ENCODE results near the gene WASHC2A. TPM values are rescaled to one million over a fixed set of nuclear protein-coding genes. Genes with fewer than 3 reads are reported as not detected.
"Not testable (repeated sequence)": the region's sequence is repeated elsewhere in the genome, so short reads cannot be mapped to it uniquely, and the experiment has no call there.

Gene WASHC2A
- polyA plus RNA-seq, 3 donors = 71.6 to 82.7 (median 78.4) TPM

DNA sequence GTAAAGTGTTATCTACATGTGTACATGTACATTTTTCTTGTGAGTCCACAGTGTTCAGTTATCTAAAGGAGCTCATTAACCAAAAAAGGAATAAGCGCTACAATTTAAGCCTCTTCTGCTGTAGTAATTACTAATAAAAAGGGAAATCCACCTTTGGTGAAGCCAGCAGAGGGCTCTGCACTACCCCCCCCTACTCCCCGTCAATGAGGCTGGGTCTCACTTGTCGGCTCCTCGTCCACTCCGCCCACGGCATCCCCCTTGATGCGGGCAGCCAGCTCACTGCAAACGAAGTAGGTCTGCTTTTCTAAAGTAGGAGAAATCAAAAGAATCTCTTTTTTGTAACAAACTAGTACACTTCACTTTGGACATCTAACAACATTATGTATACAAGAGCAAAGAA, 4.7 kb upstream of the WASHC2A start:
- no peak for DNase-seq (ENCODE audit: low read depth in 3 of 3, low spot score in 2 of 3)

DNA sequence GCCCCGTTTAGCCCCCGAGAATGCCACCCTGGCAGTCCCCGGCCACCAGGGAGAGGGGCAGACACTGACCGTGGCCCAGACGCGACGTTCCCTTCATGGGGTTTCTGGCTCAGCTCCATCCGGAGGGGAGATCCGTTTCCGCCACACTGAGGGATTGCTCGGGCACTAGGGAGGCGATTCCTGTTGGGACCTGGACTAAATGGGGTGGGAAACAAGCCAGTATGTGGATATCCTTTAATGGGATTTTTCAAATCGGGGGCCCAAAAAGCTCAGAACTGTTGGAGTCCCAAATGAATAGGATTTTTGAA, 552 bp downstream of the WASHC2A start:
- DNase-seq (ENCODE audit: low read depth in 3 of 3, low spot score in 2 of 3) = not testable (repeated sequence)

DNA sequence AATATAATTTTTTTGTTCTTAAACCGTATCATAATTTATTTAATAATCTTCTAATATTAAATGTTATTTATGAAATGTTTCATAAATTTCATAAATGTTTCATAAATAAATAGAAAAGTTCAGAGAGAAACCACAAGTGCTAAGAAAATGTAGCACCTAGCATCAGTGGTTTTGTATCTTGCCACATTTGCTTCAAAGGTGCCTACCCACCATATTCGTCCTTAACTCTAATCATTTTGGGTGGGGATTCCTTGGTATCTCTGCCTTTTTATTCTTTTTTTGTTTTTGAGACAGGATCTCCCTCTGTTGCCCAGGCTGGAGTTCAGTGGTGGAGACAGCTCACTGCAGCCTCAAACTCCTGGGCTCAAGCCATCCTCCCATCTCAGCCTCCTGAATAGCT, 7.4 kb downstream of the WASHC2A start:
- not testable (repeated sequence) for DNase-seq (ENCODE audit: low read depth in 3 of 3, low spot score in 2 of 3)

DNA sequence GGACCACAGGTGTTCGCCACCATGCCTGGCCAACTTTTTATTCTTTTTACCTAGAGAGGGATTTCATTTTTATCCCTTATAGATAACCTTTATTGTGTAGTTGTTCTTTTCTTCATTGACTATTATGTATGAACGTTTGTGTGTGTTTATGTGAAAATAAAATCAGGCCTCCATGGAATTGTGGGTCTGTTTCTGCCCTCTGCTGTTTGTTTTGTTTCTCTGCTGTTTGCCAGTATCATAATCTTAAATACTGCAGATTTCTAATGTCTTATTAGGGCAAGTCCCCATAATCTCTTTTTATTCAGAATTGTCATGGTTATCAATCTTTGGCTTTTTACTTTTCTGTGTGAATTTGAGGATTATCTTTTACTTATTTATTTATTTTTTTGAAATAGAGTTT, 7.8 kb downstream of the WASHC2A start:
- DNase-seq (ENCODE audit: low read depth in 3 of 3, low spot score in 2 of 3) = not testable (repeated sequence)

DNA sequence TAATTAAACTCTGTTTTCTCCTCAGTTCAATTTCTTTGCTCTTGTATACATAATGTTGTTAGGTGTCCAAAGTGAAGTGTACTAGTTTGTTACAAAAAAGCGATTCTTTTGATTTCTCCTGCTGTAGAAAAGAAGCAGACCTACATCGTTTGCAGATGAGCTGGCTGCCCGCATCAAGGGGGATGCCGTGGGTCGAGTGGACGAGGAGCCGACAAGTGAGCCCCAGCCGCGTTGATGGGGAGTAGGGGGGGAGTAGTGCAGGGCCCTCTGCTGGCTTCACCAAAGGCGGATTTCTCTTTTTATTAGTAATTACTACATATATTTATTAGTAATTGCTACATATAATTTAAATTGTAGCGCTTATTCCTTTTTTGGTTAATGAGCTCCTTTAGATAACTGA, 23.6 kb downstream of the WASHC2A start:
- DNase-seq (ENCODE audit: low read depth in 3 of 3, low spot score in 2 of 3) = not testable (repeated sequence)

DNA sequence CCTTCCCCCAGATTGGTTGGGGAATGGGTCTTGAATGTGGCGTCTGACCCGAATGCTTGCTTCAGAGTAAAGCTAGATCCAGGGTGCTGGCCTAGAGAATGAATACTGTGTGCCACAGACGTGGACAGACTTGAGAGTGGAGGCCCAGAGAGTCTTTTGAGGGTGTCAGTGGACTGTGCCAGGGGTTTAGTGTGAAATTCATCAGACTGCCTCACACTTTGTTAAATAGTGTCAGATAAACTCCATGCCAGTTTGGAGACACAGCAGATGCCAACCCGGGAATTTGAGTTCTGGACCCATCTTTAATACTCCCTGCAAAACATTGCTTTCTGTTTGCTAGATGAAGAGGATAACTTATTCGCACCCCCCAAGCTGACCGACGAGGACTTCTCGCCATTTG, 25.2 kb downstream of the WASHC2A start:
- not testable (repeated sequence) for DNase-seq (ENCODE audit: low read depth in 3 of 3, low spot score in 2 of 3)

DNA sequence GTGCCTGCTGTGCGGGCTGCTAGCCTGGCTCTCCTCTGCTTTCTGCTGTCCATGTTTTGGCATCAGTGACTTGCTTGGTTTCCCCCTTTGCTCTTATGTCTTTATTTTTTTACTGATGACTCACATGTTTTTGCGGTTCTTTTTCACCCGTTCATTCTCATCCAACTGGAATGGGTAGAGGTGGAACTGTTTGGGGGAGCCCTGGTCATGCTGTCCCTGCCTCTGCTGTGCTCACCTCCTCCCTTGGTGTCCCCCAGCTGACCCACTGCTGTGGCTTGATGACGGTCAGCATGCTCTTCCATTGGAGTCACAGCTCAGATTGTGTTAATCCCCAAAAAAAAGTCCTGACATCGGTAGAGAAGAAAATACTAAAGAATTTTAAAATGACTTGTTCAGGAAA, 26.9 kb downstream of the WASHC2A start:
- DNase-seq (ENCODE audit: low read depth in 3 of 3, low spot score in 2 of 3) = not testable (repeated sequence)

DNA sequence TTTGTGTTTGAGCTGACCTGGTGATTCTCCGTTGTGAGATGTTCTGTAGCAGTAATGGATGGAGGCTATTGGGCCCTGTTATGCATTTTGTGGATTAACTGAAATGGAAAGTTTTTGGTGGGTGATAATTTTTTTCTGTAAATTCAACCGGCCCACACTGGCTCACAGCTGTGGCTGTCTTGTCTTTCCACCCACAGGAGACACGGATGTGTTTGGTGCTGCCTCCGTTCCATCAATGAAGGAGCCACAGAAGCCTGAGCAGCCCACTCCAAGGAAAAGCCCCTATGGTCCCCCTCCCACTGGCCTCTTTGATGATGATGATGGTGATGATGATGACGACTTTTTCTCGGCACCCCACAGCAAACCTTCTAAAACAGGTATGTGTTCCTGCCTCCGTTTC, 27.6 kb downstream of the WASHC2A start:
- DNase-seq (ENCODE audit: low read depth in 3 of 3, low spot score in 2 of 3) = not testable (repeated sequence)

DNA sequence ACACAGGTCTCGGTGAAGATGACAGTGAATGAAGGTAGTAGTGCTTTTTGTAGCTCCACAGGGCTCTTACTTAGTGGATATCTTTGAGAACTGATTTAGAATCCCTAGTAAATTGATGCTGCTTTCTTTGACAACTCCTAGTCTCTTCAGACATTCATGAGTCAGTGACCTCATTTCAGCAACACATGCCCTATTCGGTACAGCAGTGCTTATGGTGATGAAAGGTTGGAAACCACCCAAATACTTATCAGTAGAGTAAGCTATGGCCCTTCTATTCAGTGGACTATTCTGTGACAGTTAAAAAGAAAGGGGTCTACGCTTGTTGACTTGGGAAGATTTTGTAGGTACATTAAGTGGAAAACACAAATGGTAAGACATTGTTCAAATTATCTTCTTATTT, 29.0 kb downstream of the WASHC2A start:
- DNase-seq (ENCODE audit: low read depth in 3 of 3, low spot score in 2 of 3) = not testable (repeated sequence)

DNA sequence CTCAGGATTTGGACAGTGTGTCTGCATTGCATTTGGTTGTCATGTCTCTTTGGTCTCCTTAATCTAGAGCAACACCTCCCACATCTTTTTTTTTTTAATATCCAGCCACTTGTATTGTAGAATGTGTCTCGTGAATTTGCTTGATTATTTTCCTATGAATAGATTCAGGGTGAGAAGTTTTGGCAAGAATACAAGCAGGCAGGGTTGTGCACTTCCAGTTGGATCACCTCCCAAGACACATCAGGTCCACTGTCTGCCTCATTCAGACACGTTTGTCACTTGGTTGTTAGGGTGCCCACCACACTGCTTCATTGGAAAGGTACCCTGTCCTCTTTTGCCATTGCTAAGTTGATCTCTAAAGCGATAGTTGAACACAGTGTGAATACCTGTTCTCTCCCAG, 30.9 kb downstream of the WASHC2A start:
- not testable (repeated sequence) for DNase-seq (ENCODE audit: low read depth in 3 of 3, low spot score in 2 of 3)

DNA sequence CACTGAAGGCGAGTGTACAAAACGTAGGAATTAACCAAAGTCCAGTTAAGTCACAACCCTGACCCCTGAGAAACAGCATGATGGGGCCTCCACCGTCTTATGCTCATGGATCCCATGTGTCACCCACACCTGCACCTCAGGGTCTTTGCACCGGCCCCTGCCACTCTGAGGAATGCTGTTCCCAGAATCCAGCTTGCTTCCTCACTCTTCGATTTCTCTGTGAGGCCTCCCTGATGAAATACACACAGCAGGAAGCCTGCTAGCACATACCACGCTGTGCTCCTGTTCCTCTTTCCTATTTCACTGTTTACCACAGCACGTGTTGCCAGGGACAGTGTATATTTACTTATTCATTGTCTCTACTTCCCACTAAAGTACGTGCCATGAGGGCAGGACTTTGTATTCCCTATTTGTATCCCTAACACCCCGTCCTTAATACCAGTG, 33.4 kb downstream of the WASHC2A start:
- DNase-seq (ENCODE audit: low read depth in 3 of 3, low spot score in 2 of 3) = not testable (repeated sequence)

DNA sequence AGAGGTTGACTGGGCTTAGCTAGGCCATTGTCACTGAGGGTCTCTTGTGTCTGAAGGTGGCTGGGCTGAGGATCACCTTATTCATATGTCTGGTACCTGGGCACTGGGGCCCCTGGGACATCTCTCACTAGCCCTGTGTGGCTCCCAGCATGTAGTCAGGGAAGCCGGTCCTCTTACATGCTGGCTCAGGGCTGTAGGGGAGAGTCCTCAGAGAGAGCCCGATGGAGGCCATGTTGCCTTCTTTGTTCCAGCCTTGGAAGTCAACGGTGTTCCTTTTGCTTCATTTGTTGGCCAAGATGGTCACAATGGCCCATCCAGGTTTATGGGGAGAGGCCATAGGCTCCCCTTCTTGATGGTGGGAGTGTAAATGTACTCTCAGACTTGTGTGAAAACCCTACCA, 34.0 kb downstream of the WASHC2A start:
- DNase-seq (ENCODE audit: low read depth in 3 of 3, low spot score in 2 of 3) = not testable (repeated sequence)

DNA sequence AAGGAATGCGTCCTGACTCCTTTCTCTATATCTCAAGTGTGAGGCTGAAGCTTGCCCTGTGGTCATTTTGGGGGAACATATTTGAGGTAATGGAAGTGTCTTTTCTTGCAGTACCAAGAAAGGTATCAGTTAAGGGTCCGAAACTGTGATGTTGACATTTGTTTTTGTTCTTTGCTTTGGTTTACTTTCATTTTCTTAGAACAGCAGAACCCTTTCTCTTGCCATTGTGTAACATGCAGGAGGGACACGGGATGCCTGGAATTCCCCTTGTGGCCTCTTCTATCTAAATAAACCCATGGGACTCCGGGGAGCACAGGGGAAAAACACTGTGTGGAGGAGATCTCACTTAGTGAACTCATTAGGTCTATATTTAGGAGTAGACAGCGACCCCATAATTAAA, 34.5 kb downstream of the WASHC2A start:
- DNase-seq (ENCODE audit: low read depth in 3 of 3, low spot score in 2 of 3) = not testable (repeated sequence)

DNA sequence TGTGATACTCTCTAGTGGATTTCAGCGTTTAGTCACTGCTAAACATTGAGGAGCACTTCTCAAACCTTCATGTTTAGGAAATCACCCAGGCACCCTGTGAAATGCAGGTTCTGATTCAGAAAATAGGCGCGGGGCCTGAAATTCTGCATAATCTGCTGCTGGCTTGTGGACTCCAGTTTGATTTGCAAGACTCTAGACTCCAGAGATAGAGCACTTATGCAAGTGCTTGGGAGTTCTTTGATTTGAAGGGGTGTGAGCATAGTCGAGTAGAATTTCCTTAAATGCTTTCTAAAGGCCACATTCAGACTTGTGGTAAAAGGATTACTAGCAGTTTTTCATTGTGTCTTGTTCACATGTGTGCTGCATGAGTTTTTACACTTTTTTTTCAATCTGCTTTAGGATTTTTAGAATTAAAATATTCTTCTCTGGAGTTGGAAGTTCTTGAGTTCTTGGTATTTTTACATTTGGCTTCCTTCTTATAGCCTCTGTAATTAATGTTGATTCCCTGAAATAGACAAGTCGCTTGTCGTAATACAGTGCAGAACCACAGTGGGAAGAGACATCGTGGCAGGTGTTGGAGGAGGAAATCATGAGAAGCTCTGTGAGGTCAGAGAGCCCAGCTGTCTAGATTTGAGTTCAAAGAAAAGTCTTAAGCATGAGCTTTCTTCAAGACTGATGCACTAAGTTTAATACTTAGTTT, 41.4 kb downstream of the WASHC2A start:
- not testable (repeated sequence) for DNase-seq (ENCODE audit: low read depth in 3 of 3, low spot score in 2 of 3)

DNA sequence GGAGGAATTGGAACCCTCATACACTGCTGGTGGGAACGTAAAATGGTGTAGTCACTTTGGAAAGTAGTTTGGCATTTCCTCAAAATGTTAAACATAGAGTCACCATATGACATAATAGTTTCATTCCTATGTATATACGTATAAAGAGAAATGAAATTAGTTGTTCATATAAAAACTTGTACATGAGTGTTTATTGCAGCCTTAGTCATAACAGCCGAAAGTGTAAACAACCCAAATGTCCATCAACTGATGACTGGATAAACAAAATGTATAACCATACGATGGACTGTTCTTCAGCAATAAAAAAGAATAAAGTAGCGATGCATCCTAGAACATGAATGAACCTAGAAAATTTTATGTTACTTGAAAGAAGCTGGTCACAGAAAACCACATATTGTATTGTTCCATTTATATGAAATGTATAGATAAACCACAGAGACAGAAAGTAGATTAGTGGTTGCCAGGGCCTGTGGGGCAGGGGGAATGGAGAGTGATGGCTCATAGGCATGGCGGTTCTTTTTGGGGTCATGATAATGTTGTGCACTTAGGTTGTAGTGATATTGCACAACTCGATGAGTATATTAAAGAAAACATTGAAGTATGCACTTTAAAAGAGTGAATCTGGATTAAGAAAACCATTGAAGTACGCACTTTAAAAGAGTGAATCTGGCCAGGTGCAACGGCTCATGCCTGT, 44.8 kb downstream of the WASHC2A start:
- DNase-seq (ENCODE audit: low read depth in 3 of 3, low spot score in 2 of 3) = not testable (repeated sequence)

DNA sequence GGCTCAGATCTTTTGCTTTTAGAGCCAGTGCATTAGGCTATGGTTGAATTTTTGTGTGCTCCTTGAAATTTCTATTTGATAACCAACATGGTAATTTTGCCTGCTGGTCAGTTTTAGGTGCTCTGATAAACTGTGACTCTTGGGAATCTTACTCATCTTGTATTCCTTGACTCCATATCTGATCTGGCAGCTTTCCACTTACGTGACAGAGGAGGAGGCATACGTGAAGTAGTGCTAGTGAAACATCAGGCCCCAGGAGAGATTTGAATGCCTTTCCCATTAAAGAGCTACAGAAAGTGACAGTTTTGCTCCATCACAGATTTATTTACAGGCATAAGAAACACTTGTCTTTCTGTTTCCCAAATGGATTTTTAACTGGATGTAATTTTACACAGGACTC, 59.0 kb downstream of the WASHC2A start:
- not testable (repeated sequence) for DNase-seq (ENCODE audit: low read depth in 3 of 3, low spot score in 2 of 3)

DNA sequence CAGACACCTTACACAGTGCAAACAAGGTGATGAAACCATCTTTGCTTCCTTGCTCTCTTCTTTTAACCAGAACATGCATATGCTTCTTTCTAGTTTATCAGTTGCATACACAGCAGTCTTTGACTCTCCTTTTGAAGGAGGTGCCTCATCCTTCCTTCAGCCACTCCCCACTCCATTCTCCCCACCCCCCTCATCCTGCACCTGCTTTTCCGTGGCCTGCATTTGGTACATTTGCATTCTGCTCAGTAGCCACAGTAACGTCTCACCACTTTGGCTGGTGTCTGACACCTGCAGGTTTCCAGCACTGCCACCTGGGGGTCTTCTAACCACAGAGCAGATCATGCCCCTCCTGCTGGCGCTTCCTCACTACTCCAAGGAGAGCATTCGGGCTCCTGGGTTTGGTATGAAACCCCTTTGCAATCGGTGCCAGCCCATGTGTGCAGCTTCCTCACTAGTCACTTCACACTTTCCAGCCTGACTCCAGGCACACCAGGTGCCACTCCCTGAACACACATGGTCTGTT, 60.1 kb downstream of the WASHC2A start:
- DNase-seq (ENCODE audit: low read depth in 3 of 3, low spot score in 2 of 3) = not testable (repeated sequence)

DNA sequence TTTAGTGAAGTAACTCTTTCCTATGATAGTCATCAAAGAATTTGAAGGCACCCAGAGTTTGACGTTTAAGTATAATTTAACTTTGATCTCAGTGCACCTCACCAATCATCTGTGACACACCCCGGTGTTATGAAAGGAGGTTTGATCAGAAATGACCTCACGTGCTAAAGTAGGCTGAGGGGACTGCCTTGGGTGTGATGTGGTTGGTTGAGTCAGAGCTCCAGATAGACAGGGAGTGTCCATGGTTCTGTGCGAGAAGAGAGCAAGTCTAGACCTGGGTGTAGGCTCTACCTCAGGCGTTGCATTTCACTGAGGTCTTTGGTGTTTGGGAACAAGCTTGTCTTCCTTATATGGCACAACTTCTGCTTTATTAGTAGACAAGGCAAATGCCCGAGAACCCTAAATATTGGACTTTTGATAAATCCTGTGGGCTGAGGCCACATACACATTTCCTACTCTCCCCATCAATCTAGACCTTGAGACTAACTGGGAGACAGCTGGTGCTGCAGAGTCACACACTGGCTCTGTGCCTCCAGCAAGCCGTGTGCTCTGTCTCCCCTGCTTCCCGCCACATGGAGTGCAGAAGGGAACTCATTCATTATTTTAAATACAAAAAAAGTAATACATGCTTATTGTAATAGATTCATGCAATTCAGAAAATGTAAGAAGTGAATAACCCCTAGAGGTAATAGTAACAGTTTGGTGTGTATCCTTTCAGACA, 63.7 kb downstream of the WASHC2A start:
- DNase-seq (ENCODE audit: low read depth in 3 of 3, low spot score in 2 of 3) = not testable (repeated sequence)

DNA sequence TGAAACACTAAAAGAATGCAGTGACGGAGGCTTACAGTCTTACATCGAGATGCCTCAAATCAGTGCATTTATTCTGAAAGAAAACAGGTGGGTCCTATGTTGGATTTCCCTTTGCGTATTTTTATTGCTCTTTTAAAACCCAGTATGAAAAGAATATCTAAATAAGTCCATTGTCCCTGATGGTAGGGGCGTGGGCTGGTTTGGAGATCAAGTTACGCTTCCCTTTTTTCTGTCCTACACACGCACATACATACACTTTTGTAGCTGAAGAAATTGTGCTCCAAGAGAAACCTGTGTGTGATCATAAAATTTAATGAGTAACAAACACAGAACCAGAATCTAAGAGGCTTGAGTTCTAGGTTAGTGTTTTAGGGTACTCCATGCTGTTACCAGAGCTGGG, 64.6 kb downstream of the WASHC2A start:
- DNase-seq (ENCODE audit: low read depth in 3 of 3, low spot score in 2 of 3) = not testable (repeated sequence)

DNA sequence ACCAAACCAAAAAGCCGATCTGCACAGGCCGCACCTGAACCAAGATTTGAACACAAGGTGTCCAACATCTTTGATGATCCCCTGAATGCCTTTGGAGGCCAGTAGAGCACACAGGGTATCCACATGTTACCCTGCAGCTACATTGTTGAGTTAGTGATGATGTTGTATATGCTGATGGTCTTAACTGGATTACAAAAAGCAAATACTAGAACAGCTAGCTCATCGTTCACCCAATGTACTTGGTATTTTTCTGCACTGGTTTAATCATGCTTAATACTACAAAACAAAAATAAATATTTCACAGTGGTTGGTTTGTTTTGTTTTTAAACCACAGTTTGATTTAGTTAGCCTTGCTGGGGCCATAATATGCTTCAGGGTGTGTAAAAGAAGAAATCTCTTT, 65.1 kb downstream of the WASHC2A start:
- not testable (repeated sequence) for DNase-seq (ENCODE audit: low read depth in 3 of 3, low spot score in 2 of 3)

DNA sequence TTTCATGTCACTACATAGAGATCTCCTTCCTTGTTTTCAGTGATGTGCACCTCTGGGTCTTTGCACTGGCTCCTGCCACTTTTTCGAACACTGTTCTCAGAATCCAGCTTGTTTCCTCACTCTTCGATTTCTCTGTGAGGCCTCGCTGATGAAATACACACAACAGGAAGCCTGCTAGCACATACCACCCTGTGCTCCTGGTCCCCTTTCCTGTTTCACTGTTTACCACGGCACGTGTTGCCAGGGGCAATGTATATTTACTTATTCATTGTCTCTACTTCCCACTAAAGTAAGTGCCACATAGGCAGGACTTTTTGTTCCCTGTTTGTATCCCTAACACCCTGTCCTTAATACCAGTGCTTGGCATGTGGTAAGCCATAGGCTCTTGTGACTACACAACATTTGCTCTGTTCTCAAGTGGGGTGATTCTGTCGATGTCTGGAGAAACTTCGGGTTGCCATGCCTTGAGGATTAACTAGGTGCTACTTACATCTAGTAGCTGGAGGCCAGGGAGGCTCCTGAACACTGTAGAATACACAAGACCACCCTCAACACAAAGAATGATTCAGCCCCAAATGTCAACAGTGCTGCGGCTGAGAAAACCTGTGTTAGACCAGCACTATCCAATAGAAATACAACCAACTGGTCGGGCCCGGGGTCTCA, 75.9 kb downstream of the WASHC2A start:
- not testable (repeated sequence) for DNase-seq (ENCODE audit: low read depth in 3 of 3, low spot score in 2 of 3)

Data from right renal cortex interstitium (tissue), 3 donors.